Right forelimb (tissue), 1 donor: ENCODE measurements around the gene CRHBP.
"Not testable (repeated sequence)": the region's sequence is repeated elsewhere in the genome, so short reads cannot be mapped to it uniquely, and the experiment has no call there.

Experiments
- DNase-seq: peaks from one replicate; pipeline ENCODE4 v3.0.0-alpha.2; 2018

The CRHBP gene

GRCh38 chr5:76952795-76953536 lies at the start of gene CRHBP:
Gene CRHBP, plus strand, starts transcription at chr5:76953045. Its CDS starts 90 bp downstream, at chr5:76953135.
- no peak for DNase-seq

GRCh38 chr5:76908166-76908565 lies 44.7 kb upstream of the CRHBP start:
- no peak for DNase-seq

GRCh38 chr5:76910344-76910933 lies 42.4 kb upstream of the CRHBP start:
- DNase-seq: not testable (repeated sequence)

- DNase-seq: not testable (repeated sequence)
Measured at GRCh38 chr5:76914671-76915070, 38.2 kb upstream of the CRHBP start.

- no peak for DNase-seq
Measured at GRCh38 chr5:76918539-76918938, 34.3 kb upstream of the CRHBP start.

- no peak for DNase-seq
Measured at GRCh38 chr5:76920491-76920890, 32.4 kb upstream of the CRHBP start.

- no peak for DNase-seq
Measured at GRCh38 chr5:76926329-76927105, 26.3 kb upstream of the CRHBP start.

GRCh38 chr5:76927961-76928360 lies 24.9 kb upstream of the CRHBP start:
- no peak for DNase-seq

- no peak for DNase-seq
Measured at GRCh38 chr5:76930083-76930482, 22.8 kb upstream of the CRHBP start.

GRCh38 chr5:76938177-76938576 lies 14.7 kb upstream of the CRHBP start:
- DNase-seq: no peak

- no peak for DNase-seq
Measured at GRCh38 chr5:76941000-76941399, 11.8 kb upstream of the CRHBP start.

- DNase-seq: no peak
Measured at GRCh38 chr5:76941442-76941841, 11.4 kb upstream of the CRHBP start.

- DNase-seq: no peak
Measured at GRCh38 chr5:76942581-76942980, 10.3 kb upstream of the CRHBP start.

- no peak for DNase-seq
Measured at GRCh38 chr5:76943006-76943405, 9.8 kb upstream of the CRHBP start.

GRCh38 chr5:76944638-76945037 lies 8.2 kb upstream of the CRHBP start:
- no peak for DNase-seq

GRCh38 chr5:76945238-76945637 lies 7.6 kb upstream of the CRHBP start:
- not testable (repeated sequence) for DNase-seq

GRCh38 chr5:76946090-76946489 lies 6.8 kb upstream of the CRHBP start:
- DNase-seq: no peak

- DNase-seq: no peak
Measured at GRCh38 chr5:76947082-76947503, 5.8 kb upstream of the CRHBP start.

GRCh38 chr5:76953551-76954382 lies 922 bp downstream of the CRHBP start:
- no peak for DNase-seq

GRCh38 chr5:76954383-76954763 lies 1.5 kb downstream of the CRHBP start:
- no peak for DNase-seq

- no peak for DNase-seq
Measured at GRCh38 chr5:76956033-76956432, 3.2 kb downstream of the CRHBP start.

- no peak for DNase-seq
Measured at GRCh38 chr5:76958991-76959767, 6.3 kb downstream of the CRHBP start.
